CD14-positive monocyte (primary cell): ENCODE data around the gene P2RY6. TPM values are rescaled to one million over a fixed set of nuclear protein-coding genes. Genes with fewer than 3 reads are reported as not detected.

Experiments used
- DNase-seq, 3 donors: peaks; one replicate each; pipeline ENCODE4 v3.0.0-alpha.2; 2011 to 2022
- H2AFZ ChIP-seq: 2 replicates; pipeline ENCODE4 v1.6.0; 2012; ENCODE audit warnings: mild to moderate bottlenecking, low read depth, low read length, inconsistent platforms; ENCODE audit not compliant: insufficient read depth, poor library complexity, severe bottlenecking
- H3K27ac ChIP-seq, 2 donors: 1 replicate in 1 of 2; 2 replicates in 1 of 2; pipeline ENCODE4 v1.5.1; 2012 to 2013; ENCODE audit warnings: low read length in 2 of 2, control low read depth in 1 of 2, inconsistent platforms in 1 of 2, low read depth in 1 of 2, mild to moderate bottlenecking in 1 of 2
- H3K27me3 ChIP-seq, 2 donors: one replicate each; pipeline versions ENCODE4 v1.6.0 to v1.6.1; 2011 to 2013; ENCODE audit warnings: low read length in 2 of 2; ENCODE audit not compliant: control insufficient read depth in 2 of 2, insufficient read depth in 2 of 2
- H3K36me3 ChIP-seq, 2 donors: replicated peaks in 1 of 2; 1 replicate in 1 of 2; 2 replicates in 1 of 2; pipeline versions ENCODE4 v1.5.1 to v1.6.1; 2012 to 2013; ENCODE audit warnings: low read length in 2 of 2, control low read depth in 1 of 2, inconsistent platforms in 1 of 2, mild to moderate bottlenecking in 1 of 2; ENCODE audit not compliant: insufficient read depth in 2 of 2, control insufficient read depth in 1 of 2
- H3K4me1 ChIP-seq, 2 donors: 1 replicate in 1 of 2; 2 replicates in 1 of 2; pipeline versions ENCODE4 v1.5.1 to v1.6.1; 2012 to 2013; ENCODE audit warnings: low read length in 2 of 2, control low read depth in 1 of 2, inconsistent platforms in 1 of 2, mild to moderate bottlenecking in 1 of 2, moderate library complexity in 1 of 2; ENCODE audit not compliant: insufficient read depth in 2 of 2, control insufficient read depth in 1 of 2
- H3K4me2 ChIP-seq: replicated peaks from 2 replicates; pipeline ENCODE3; 2012; ENCODE audit warnings: low read length, moderate library complexity, mild to moderate bottlenecking; ENCODE audit not compliant: poor library complexity, severe bottlenecking; ENCODE audit errors: extremely low read depth
- H3K4me3 ChIP-seq, 3 experiments: fragments of 200-600 bp in 1 of 3; sonication (generic) in 1 of 3; replicated peaks in 1 of 3; 1 replicate in 2 of 3; 2 replicates in 1 of 3; pipeline ENCODE4 v1.5.1; 2011 to 2013; ENCODE audit warnings: low read length in 3 of 3, mild to moderate bottlenecking in 3 of 3, control low read depth in 2 of 3, low read depth in 2 of 3, inconsistent platforms in 1 of 3, moderate library complexity in 1 of 3
- H3K79me2 ChIP-seq: 2 replicates; pipeline ENCODE4 v1.6.0; 2012; ENCODE audit warnings: mild to moderate bottlenecking, control low read depth, inconsistent platforms, low read length, moderate library complexity; ENCODE audit not compliant: insufficient read depth
- H3K9ac ChIP-seq: 2 replicates; pipeline ENCODE4 v1.6.0; 2017; ENCODE audit warnings: low read length, mild to moderate bottlenecking; ENCODE audit not compliant: insufficient read depth, poor library complexity, severe bottlenecking
- H3K9me3 ChIP-seq, 2 donors: replicated peaks in 1 of 2; 1 replicate in 1 of 2; 2 replicates in 1 of 2; pipeline versions ENCODE4 v1.5.1 to v1.6.1; 2012 to 2013; ENCODE audit warnings: low read length in 2 of 2, control low read depth in 1 of 2; ENCODE audit not compliant: control insufficient read depth in 1 of 2, insufficient read depth in 1 of 2
- H4K20me1 ChIP-seq: 2 replicates; pipeline ENCODE4 v1.6.0; 2012; ENCODE audit warnings: mild to moderate bottlenecking, low read length, control low read depth, moderate library complexity; ENCODE audit not compliant: insufficient read depth
- H3K27ac Mint-ChIP-seq, 7 donors: one replicate each; pipeline ENCODE4 v1.8.0; 2020; ENCODE audit warnings: mild to moderate bottlenecking in 7 of 7, mixed read lengths in 7 of 7, moderate library complexity in 6 of 7, inconsistent platforms in 2 of 7
- H3K27me3 Mint-ChIP-seq, 3 donors: one replicate each; pipeline ENCODE4 v1.8.0; 2021 to 2022; ENCODE audit warnings: low read depth in 3 of 3, mild to moderate bottlenecking in 3 of 3, mixed read lengths in 3 of 3, moderate library complexity in 3 of 3, inconsistent platforms in 1 of 3
- H3K36me3 Mint-ChIP-seq, 2 donors: one replicate each; pipeline ENCODE4 v1.8.0; 2020; ENCODE audit warnings: mixed read lengths in 2 of 2, inconsistent platforms in 1 of 2, mild to moderate bottlenecking in 1 of 2
- H3K4me1 Mint-ChIP-seq: one replicate; pipeline ENCODE4 v1.8.0; 2020; ENCODE audit warnings: mild to moderate bottlenecking, mixed read lengths
- H3K4me3 Mint-ChIP-seq, 2 donors: one replicate each; pipeline ENCODE4 v1.8.0; 2020; ENCODE audit warnings: mild to moderate bottlenecking in 2 of 2, mixed read lengths in 2 of 2, moderate library complexity in 1 of 2
- H3K9me3 Mint-ChIP-seq, 7 donors: one replicate each; pipeline ENCODE4 v1.8.0; 2020 to 2022; ENCODE audit warnings: mixed read lengths in 7 of 7, mild to moderate bottlenecking in 6 of 7, moderate library complexity in 6 of 7, inconsistent platforms in 2 of 7
- WGBS: methylation state at CpG from one replicate; pipeline ENCODE4 v1.1.5; 2013; ENCODE audit warnings: missing lambda C conversion rate; ENCODE audit not compliant: insufficient coverage; 5-methylcytosine and 5-hydroxymethylcytosine counted together
- intact Hi-C, 2 donors: fragments of 100-400 bp; cut with micrococcal nuclease; formaldehyde crosslinking; loops; one replicate each; pipeline versions ENCODE4 v1.15.0 to v1.15.1; 2023
- polyA plus RNA-seq, 3 donors: library from polyadenylated mRNA; depleted of rRNA in 1 of 3; unstranded in 2 of 3; stranded (reverse) in 1 of 3; fragments of 300-500 nt in 2 of 3; fragments of >200 nt in 1 of 3; fragmentation: Illumina TruSeq in 2 of 3; gene quantifications; 1 replicate in 2 of 3; 2 replicates in 1 of 3; pipeline ENCODE4 v1.2.3, GENCODE V29; 2012 to 2021
- TF ChIP-seq, protein P1 (sequence below): fragments of 200-600 bp; IDR thresholded peaks from one replicate; pipeline ENCODE4 v1.8.0; 2022; ENCODE audit warnings: antibody characterized with exemption, mild to moderate bottlenecking

The P2RY6 gene
- polyA plus RNA-seq, 3 donors, result 1.7 to 5.1 (median 1.8) TPM

DNA sequence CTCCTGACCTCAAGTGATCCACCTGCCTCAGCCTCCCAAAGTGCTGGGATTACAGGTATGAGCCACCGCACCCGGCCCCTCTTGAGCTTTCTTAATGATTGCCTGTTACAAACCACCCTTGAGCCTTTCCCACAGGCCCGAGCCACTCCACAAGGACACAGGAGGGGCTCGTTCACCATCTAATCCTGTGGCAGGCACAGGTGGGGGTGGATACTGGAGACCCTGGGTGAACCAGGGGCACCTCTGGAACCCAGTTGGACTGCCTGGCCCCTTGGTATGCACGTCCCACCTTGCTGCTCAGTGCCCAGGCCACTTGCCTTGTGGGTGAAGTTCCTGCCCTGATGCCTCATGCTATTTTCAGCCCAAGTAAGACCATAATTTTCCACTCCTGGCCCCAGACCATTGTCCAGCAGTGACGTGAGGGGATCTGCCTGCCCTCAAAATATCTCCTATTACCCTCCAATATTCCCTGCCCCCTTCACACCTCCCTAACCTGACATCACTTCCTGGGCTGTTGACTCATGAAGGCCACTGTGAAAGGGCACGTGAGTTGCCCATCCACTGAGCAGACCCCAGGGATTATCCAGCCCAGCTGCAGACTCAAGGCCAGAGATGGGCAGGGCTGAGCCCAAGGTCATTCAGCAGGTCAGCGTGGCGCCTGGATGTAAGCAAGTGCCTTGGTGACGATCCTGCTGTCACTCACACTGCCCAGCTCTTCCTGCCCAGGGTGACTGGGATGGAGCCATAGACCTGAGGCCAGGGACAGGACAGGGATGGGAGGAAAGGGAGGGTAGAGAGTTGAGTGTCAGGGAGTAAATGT lies 34.5 kb upstream of the P2RY6 start:
- Mint-ChIP-seq H3K9me3 (no peaks in the 10 kb centered on the region), H3K4me3 (no peak overlapping the region)
- intact Hi-C loops, result loop anchor here (2.0 to 5.0 kb wide), 2 partner anchors 50 to 53 kb away; no protein-coding TSS in a partner anchor

GRCh38 chr11:73239111-73239521 lies 33.0 kb upstream of the P2RY6 start:
- peaks cover 63% of the 10 kb centered on the region for H3K79me2 ChIP-seq
- Mint-ChIP-seq H3K9me3 (no peaks in the 10 kb centered on the region), H3K4me3 (no peak overlapping the region), H3K36me3 (peaks cover 56 to 86% of the 10 kb centered on the region in 2 donors), H3K27me3 (peaks cover 0 to 1% (median 0%) of the 10 kb centered on the region in 3 donors), H3K4me1 (peaks cover 28% of the 10 kb centered on the region), H3K27ac (peak overlapping the region in 4 of 7 donors; percentile 21 to 88 (median 70))
- peaks cover 5 to 6% of the 10 kb centered on the region in 2 donors for H3K4me1 ChIP-seq
- no peak overlapping the region for H3K4me3 ChIP-seq
- intact Hi-C loops, result loop anchor here in 1 of 2 donors (5.0 kb wide), 1 partner anchor 52 kb away; no protein-coding TSS in a partner anchor
- TF ChIP-seq, protein P1, sequence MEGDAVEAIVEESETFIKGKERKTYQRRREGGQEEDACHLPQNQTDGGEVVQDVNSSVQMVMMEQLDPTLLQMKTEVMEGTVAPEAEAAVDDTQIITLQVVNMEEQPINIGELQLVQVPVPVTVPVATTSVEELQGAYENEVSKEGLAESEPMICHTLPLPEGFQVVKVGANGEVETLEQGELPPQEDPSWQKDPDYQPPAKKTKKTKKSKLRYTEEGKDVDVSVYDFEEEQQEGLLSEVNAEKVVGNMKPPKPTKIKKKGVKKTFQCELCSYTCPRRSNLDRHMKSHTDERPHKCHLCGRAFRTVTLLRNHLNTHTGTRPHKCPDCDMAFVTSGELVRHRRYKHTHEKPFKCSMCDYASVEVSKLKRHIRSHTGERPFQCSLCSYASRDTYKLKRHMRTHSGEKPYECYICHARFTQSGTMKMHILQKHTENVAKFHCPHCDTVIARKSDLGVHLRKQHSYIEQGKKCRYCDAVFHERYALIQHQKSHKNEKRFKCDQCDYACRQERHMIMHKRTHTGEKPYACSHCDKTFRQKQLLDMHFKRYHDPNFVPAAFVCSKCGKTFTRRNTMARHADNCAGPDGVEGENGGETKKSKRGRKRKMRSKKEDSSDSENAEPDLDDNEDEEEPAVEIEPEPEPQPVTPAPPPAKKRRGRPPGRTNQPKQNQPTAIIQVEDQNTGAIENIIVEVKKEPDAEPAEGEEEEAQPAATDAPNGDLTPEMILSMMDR, result no peak
- H3K27me3 ChIP-seq, result no peaks in the 10 kb centered on the region
- 92% methylated on average over 5 of the region's 6 CpGs for WGBS
- H3K27ac ChIP-seq, result peak overlapping the region in 1 of 2 donors; percentile 65
- no peak for DNase-seq
- H3K9me3 ChIP-seq, result no peaks in the 10 kb centered on the region
- H3K4me2 ChIP-seq, result no peak overlapping the region
- peaks cover 20% of the 10 kb centered on the region for H4K20me1 ChIP-seq
- H2AFZ ChIP-seq, result no peak overlapping the region
- peaks cover 51 to 81% of the 10 kb centered on the region in 2 donors for H3K36me3 ChIP-seq
- H3K9ac ChIP-seq, result no peak overlapping the region

More for the DNA sequence above, 34.5 kb upstream of the P2RY6 start:
- no peak overlapping the region for H2AFZ ChIP-seq
- H3K4me1 ChIP-seq, result peaks cover 5 to 6% of the 10 kb centered on the region in 2 donors
- H3K27ac ChIP-seq, result peak overlapping the region in 1 of 2 donors; percentile 65
- 83% methylated on average over 9 of the region's 10 CpGs for whole genome bisulfite sequencing
- TF ChIP-seq, protein P1, result no peak
- peaks cover 56 to 82% of the 10 kb centered on the region in 2 donors for H3K36me3 ChIP-seq
- peak in 1 of 3 donors; percentile 56 for DNase-seq
- H3K79me2 ChIP-seq, result peaks cover 77% of the 10 kb centered on the region
- Mint-ChIP-seq H3K4me1 (peaks cover 26% of the 10 kb centered on the region), H3K36me3 (peaks cover 56 to 83% of the 10 kb centered on the region in 2 donors), H3K27me3 (peaks cover 0 to 1% (median 0%) of the 10 kb centered on the region in 3 donors), H3K27ac (peak overlapping the region in 6 of 7 donors; percentile 45 to 88 (median 75))
- no peaks in the 10 kb centered on the region for H3K27me3 ChIP-seq
- peaks cover 20% of the 10 kb centered on the region for H4K20me1 ChIP-seq
- no peak overlapping the region for H3K4me2 ChIP-seq
- H3K9ac ChIP-seq, result no peak overlapping the region
- H3K4me3 ChIP-seq, result no peak overlapping the region
- no peaks in the 10 kb centered on the region for H3K9me3 ChIP-seq
